ENCODE results near the gene PDGFD.

DNA sequence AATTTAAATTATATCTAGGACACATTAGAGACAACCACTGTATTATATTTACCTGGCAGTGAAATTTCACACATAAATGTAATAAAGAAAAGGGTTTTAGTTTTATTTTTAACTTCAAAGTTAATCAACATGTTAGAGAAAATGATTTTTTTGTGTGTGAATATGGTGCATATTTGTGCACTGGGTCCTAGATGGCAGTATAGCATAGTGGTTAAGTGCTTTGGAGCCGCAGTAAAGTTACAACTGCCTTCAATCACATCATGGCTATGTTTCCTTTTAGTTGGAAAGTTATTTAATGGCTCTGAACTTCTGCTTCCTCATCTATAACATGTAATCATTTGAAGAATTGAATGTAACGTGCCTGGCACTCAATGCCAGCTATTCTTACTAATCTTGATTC is 236.4 kb downstream of the PDGFD start:
- TF ChIP-seq, protein P1, sequence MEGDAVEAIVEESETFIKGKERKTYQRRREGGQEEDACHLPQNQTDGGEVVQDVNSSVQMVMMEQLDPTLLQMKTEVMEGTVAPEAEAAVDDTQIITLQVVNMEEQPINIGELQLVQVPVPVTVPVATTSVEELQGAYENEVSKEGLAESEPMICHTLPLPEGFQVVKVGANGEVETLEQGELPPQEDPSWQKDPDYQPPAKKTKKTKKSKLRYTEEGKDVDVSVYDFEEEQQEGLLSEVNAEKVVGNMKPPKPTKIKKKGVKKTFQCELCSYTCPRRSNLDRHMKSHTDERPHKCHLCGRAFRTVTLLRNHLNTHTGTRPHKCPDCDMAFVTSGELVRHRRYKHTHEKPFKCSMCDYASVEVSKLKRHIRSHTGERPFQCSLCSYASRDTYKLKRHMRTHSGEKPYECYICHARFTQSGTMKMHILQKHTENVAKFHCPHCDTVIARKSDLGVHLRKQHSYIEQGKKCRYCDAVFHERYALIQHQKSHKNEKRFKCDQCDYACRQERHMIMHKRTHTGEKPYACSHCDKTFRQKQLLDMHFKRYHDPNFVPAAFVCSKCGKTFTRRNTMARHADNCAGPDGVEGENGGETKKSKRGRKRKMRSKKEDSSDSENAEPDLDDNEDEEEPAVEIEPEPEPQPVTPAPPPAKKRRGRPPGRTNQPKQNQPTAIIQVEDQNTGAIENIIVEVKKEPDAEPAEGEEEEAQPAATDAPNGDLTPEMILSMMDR (IDR thresholded peaks at IDR 0.05), result no peak
- TF ChIP-seq, protein P2, sequence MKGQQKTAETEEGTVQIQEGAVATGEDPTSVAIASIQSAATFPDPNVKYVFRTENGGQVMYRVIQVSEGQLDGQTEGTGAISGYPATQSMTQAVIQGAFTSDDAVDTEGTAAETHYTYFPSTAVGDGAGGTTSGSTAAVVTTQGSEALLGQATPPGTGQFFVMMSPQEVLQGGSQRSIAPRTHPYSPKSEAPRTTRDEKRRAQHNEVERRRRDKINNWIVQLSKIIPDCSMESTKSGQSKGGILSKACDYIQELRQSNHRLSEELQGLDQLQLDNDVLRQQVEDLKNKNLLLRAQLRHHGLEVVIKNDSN (CRISPR knock-in tag; IDR thresholded peaks at IDR 0.05), result no peak
- TF ChIP-seq, protein P3, sequence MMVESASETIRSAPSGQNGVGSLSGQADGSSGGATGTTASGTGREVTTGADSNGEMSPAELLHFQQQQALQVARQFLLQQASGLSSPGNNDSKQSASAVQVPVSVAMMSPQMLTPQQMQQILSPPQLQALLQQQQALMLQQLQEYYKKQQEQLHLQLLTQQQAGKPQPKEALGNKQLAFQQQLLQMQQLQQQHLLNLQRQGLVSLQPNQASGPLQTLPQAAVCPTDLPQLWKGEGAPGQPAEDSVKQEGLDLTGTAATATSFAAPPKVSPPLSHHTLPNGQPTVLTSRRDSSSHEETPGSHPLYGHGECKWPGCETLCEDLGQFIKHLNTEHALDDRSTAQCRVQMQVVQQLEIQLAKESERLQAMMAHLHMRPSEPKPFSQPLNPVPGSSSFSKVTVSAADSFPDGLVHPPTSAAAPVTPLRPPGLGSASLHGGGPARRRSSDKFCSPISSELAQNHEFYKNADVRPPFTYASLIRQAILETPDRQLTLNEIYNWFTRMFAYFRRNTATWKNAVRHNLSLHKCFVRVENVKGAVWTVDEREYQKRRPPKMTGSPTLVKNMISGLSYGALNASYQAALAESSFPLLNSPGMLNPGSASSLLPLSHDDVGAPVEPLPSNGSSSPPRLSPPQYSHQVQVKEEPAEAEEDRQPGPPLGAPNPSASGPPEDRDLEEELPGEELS (CRISPR knock-in tag; IDR thresholded peaks at IDR 0.05), result no peak
- TF ChIP-seq ATF1 (CRISPR knock-in tag; IDR thresholded peaks at IDR 0.05) (no peak), NR3C1 (CRISPR knock-in tag; conservative IDR thresholded peaks at IDR 0.05; ENCODE audit: low read depth) (no peak), ATF3 (CRISPR knock-in tag; conservative IDR thresholded peaks at IDR 0.05) (no peak), MAX (CRISPR knock-in tag; IDR thresholded peaks at IDR 0.05) (no peak)

All from WTC11 (cell line).